B cell (primary cell): ENCODE results near the gene C2orf42.
"Not testable (repeated sequence)": the region's sequence is repeated elsewhere in the genome, so short reads cannot be mapped to it uniquely, and the experiment has no call there.

Source experiments
- CTCF ChIP-seq: fragments of 200-600 bp; IDR thresholded peaks from one replicate; pipeline ENCODE4 v1.8.0; 2022; ENCODE audit warnings: antibody characterized with exemption, mild to moderate bottlenecking
- EZH2 ChIP-seq: IDR thresholded peaks from 2 replicates; pipeline ENCODE4 v1.6.1; 2012; ENCODE audit warnings: borderline replicate concordance, low read depth, mild to moderate bottlenecking, moderate library complexity, low read length; ENCODE audit not compliant: insufficient read depth, poor library complexity, severe bottlenecking

- TF ChIP-seq CTCF, EZH2: not testable (repeated sequence)
These were observed 88.4 kb downstream of the C2orf42 start for GRCh38 chr2:70102323-70102905.
